Left lung (tissue), 10 donors: ENCODE results near the gene PODXL. TPM values are rescaled to one million over a fixed set of nuclear protein-coding genes. Genes with fewer than 3 reads are reported as not detected.

Experiments used
- ATAC-seq: fragments of 200-7000 bp; cut with Tn5 transposase; one replicate; pipeline ENCODE4 v1.9.1; 2020; ENCODE audit warnings: moderate library complexity
- DNase-seq, 4 donors: peaks; one replicate each; pipeline ENCODE4 v3.0.0-alpha.2; 2013 to 2020
- H3K27ac ChIP-seq, 2 donors: fragments of 200-600 bp; sonication (generic) in 1 of 2; one replicate each; pipeline versions ENCODE4 v1.5.0 to v1.8.0; 2020 to 2021
- H3K27me3 ChIP-seq, 2 donors: fragments of 200-600 bp; sonication (generic) in 1 of 2; one replicate each; pipeline versions ENCODE4 v1.5.0 to v1.8.0; 2020 to 2021
- H3K36me3 ChIP-seq, 2 donors: fragments of 200-600 bp; sonication (generic) in 1 of 2; one replicate each; pipeline versions ENCODE4 v1.5.0 to v1.8.0; 2020 to 2021
- H3K4me1 ChIP-seq, 2 donors: fragments of 200-600 bp; one replicate each; pipeline ENCODE4 v1.8.0; 2021
- H3K4me3 ChIP-seq, 2 donors: fragments of 200-600 bp; sonication (generic) in 1 of 2; one replicate each; pipeline versions ENCODE4 v1.5.0 to v1.8.0; 2020 to 2021; ENCODE audit warnings: mild to moderate bottlenecking in 1 of 2
- H3K9me3 ChIP-seq, 2 donors: fragments of 200-600 bp; sonication (generic) in 1 of 2; one replicate each; pipeline versions ENCODE4 v1.5.0 to v1.8.0; 2020 to 2021
- CTCF ChIP-seq, 2 donors: fragments of 200-600 bp; sonication (generic) in 1 of 2; IDR thresholded peaks; one replicate each; pipeline versions ENCODE4 v1.5.0 to v1.8.0; 2021; ENCODE audit warnings: antibody characterized with exemption in 2 of 2
- intact Hi-C, 2 donors: fragments of 100-400 bp; cut with DNase I; formaldehyde crosslinking; loops; one replicate each; pipeline versions ENCODE4 v1.11.2 to v1.14.2; 2022
- polyA plus RNA-seq, 6 donors: library from polyadenylated mRNA; unstranded; fragments of 120-200 nt; gene quantifications; one replicate each; pipeline ENCODE4 v1.2.1, GENCODE V29; 2013; ENCODE audit not compliant: insufficient read length in 6 of 6
- total RNA-seq, 2 donors: library from RNA; stranded (reverse); fragmentation: NEBNext Ultra II Directional; extraction: Animal tissue kit (Norgen Biotek cat#: 25700); gene quantifications; one replicate each; pipeline ENCODE4 v1.2.1, GENCODE V29; 2021
- donor health status: DM: no; HTN: yes; CAD: no.
- donor health status: DM: no; HTN: no; CAD: no.

Gene PODXL
- total and polyA plus RNA-seq, 8 donors = 52.3 to 124 (median 63.0) TPM

- ATAC-seq (no peak), DNase-seq (no peak)
- Histone ChIP-seq H3K4me1 (no peaks in the 10 kb centered on the region), H3K36me3 (peaks cover 0 to 11% of the 10 kb centered on the region in 2 donors), H3K27me3 (no peaks in the 10 kb centered on the region), H3K4me3 (no peak overlapping the region), H3K9me3 (no peaks in the 10 kb centered on the region), H3K27ac (no peak overlapping the region)
- intact Hi-C loops = no loop called here
- TF ChIP-seq CTCF (IDR thresholded peaks at IDR 0.05) = no peak
Observed at GRCh38 chr7:131455546-131455945, 100.9 kb downstream of the PODXL start.

DNA sequence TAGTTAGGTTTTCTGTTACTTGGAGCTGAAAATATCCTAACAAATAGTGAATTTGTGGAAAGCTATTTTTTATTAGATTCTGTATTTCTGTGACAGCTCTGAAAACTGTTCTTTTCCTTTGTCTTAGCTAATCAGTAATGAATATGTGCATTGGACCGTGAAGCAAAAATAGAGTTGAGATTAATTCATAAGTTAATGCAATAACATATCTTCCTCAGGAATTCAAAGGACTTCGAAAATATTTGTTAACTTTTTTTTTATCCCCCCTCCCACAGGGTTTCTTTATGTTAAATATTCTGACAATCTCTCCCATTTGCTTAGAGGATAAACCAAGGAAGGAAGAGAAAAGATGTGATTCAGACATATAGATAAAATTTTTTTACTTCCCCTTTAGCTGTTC lies 101.4 kb downstream of the PODXL start:
- Histone ChIP-seq H3K36me3 (peaks cover 0 to 11% of the 10 kb centered on the region in 2 donors), H3K9me3 (no peaks in the 10 kb centered on the region), H3K27ac (no peak overlapping the region), H3K27me3 (no peaks in the 10 kb centered on the region), H3K4me1 (no peaks in the 10 kb centered on the region), H3K4me3 (no peak overlapping the region)
- intact Hi-C loops = no loop called here
- ATAC-seq = no peak
- no peak for TF ChIP-seq CTCF (IDR thresholded peaks at IDR 0.05)
- no peak for DNase-seq

DNA sequence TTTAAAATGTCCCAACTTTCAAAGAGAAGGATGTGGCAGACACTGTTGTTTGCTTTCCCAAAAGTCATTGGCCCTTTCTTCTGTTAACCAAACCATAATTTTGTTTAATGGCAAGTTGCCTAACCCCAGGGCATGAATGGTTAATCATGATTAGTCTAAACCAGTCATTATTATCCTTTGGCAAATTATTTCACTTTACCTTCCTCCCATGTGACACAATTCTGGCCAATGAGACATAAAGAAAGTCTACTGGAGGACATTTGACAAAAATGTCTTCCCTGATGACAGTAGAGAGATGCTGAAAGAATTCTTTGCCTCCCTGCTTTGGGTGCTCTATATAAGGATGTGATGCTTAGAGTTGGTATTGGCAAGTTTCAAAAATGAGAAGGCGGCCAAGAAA lies 101.9 kb downstream of the PODXL start:
- Histone ChIP-seq H3K9me3 (no peaks in the 10 kb centered on the region), H3K36me3 (peaks cover 0 to 16% of the 10 kb centered on the region in 2 donors), H3K4me1 (no peaks in the 10 kb centered on the region), H3K27me3 (no peaks in the 10 kb centered on the region), H3K27ac (no peak overlapping the region), H3K4me3 (no peak overlapping the region)
- DNase-seq (no peak), ATAC-seq (no peak)
- intact Hi-C loops = no loop called here
- TF ChIP-seq CTCF (IDR thresholded peaks at IDR 0.05) = no peak

Other genes starting within 250 kb of the PODXL start
- gene MKLN1, start 228.8 kb downstream of the PODXL start, total RNA-seq = 10 to 100 TPM; 43.9 to 49.0 TPM
- gene MKLN1, start 228.8 kb downstream of the PODXL start, polyA plus RNA-seq = 10 to 100 TPM; 38.7 to 48.2 (median 42.8) TPM